Measurements from ENCODE around the gene RNF167. TPM values are rescaled to one million over a fixed set of nuclear protein-coding genes. Genes with fewer than 3 reads are reported as not detected.
"Not testable (repeated sequence)": the region's sequence is repeated elsewhere in the genome, so short reads cannot be mapped to it uniquely, and the experiment has no call there.

RNF167 gene
- total RNA-seq, 1 donor from 2014 or later: 90.7 TPM

DNA sequence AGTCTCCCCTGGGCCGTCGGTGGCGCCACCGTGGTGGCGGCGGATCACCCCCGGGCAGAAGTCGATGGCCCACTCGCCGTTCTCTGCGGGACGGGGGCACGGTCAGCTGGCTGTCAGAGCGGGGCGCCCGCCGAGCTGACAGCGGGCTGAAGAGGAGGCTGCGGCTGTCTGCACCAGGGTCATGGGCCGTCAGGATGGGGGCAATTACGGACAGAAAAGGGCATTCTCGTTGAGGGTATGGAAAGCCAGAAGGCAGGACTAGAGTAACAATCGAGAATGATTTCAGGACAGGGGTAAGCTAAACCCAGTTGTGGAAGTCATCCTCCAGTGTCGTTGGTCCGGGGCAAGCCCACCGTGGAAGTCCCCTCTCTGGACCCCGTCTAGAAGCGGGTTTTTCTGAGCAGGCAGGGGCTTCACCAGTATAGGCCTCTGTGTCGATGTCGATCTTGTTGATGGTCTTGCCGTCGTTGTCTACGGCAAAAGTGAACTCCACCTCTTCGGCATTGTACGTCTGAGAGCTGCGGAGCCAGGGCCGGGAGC is 38.9 kb upstream of the RNF167 start:
- peak overlapping the region; percentile 67 for H3K4me3 ChIP-seq
- H3K27ac ChIP-seq (replicated peaks): peak overlapping the region; percentile 68
- intact Hi-C loops (cut with micrococcal nuclease): no loop called here
- peaks cover 8% of the 10 kb centered on the region for H3K36me3 ChIP-seq
- no peaks in the 10 kb centered on the region for H3K9me3 ChIP-seq (replicated peaks)
- H3K27me3 ChIP-seq (ENCODE audit: low read depth): peaks cover 39% of the 10 kb centered on the region
- DNase-seq: no peak
- TF ChIP-seq, protein P1, sequence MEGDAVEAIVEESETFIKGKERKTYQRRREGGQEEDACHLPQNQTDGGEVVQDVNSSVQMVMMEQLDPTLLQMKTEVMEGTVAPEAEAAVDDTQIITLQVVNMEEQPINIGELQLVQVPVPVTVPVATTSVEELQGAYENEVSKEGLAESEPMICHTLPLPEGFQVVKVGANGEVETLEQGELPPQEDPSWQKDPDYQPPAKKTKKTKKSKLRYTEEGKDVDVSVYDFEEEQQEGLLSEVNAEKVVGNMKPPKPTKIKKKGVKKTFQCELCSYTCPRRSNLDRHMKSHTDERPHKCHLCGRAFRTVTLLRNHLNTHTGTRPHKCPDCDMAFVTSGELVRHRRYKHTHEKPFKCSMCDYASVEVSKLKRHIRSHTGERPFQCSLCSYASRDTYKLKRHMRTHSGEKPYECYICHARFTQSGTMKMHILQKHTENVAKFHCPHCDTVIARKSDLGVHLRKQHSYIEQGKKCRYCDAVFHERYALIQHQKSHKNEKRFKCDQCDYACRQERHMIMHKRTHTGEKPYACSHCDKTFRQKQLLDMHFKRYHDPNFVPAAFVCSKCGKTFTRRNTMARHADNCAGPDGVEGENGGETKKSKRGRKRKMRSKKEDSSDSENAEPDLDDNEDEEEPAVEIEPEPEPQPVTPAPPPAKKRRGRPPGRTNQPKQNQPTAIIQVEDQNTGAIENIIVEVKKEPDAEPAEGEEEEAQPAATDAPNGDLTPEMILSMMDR (IDR thresholded peaks at IDR 0.05; ENCODE audit: borderline replicate concordance): no peak
- H3K4me1 ChIP-seq: peaks cover 44% of the 10 kb centered on the region

DNA sequence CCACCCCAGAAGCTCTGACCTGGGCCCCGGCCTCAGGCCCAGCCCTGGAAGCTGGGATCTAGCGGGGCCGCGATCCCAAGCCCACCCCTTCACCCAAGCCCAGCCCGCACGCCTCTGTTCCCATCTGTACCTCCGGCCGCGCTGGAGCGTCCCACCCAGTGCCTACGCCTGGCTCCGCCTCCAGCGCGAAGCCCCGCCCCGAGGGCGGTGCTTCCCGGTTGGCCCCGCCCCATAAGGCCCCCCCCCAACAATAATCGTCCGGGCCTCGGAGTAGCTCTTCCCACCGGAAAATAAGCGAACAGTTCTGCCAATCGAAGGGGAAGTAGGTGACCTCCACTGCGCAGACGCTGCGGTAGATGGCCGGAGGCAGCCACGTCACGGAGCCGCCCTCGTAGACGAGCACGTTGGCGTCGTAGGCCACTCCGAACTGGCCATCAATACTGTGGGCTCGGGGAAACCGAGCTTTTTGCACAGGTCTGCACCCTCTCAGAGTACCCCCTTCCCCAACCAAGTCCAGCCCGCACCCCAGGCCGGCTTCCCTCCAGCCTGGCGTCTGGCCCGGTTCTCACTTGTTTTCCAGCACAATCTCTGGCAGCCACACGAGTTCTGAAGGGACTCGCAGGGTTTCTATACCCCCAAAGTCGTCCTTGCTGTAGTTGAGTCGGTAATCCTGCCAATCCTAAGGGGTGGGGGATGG is 38.3 kb upstream of the RNF167 start:
- Histone ChIP-seq H3K4me3 (peak overlapping the region; percentile 67), H3K36me3 (peaks cover 2% of the 10 kb centered on the region), H3K27me3 (ENCODE audit: low read depth) (peaks cover 39% of the 10 kb centered on the region), H3K4me1 (peaks cover 44% of the 10 kb centered on the region), H3K27ac (replicated peaks) (peak overlapping the region; percentile 68), H3K9me3 (replicated peaks) (no peaks in the 10 kb centered on the region)
- TF ChIP-seq, protein P1 (IDR thresholded peaks at IDR 0.05; ENCODE audit: borderline replicate concordance): no peak
- intact Hi-C loops (cut with micrococcal nuclease): no loop called here
- peak; percentile 61 for DNase-seq

DNA sequence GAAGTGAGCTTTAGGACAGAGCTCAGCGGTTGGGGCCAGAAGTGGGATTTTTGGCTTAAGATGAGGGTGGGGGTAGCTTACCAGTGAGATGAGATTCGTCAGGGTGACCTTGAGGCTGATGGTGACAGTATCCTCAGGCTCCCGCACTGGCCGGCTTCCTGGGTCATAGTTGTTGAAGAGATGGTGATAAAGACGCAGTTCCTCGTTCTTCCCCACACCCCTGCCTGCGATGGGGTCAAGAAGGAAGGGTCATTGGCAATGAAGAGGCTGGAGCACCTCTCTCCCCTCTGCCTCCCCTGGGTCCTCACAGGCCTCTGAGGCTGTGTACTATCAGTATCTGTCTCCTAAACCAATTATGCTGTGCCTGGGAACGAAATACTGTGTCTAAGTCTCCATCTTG is 37.5 kb upstream of the RNF167 start:
- Histone ChIP-seq H3K9me3 (replicated peaks) (no peaks in the 10 kb centered on the region), H3K27ac (replicated peaks) (peak overlapping the region; percentile 68), H3K4me1 (peaks cover 44% of the 10 kb centered on the region), H3K4me3 (no peak overlapping the region), H3K27me3 (ENCODE audit: low read depth) (peaks cover 39% of the 10 kb centered on the region), H3K36me3 (no peaks in the 10 kb centered on the region)
- intact Hi-C loops (cut with micrococcal nuclease): no loop called here
- DNase-seq: no peak
- TF ChIP-seq, protein P1 (IDR thresholded peaks at IDR 0.05; ENCODE audit: borderline replicate concordance): no peak

DNA sequence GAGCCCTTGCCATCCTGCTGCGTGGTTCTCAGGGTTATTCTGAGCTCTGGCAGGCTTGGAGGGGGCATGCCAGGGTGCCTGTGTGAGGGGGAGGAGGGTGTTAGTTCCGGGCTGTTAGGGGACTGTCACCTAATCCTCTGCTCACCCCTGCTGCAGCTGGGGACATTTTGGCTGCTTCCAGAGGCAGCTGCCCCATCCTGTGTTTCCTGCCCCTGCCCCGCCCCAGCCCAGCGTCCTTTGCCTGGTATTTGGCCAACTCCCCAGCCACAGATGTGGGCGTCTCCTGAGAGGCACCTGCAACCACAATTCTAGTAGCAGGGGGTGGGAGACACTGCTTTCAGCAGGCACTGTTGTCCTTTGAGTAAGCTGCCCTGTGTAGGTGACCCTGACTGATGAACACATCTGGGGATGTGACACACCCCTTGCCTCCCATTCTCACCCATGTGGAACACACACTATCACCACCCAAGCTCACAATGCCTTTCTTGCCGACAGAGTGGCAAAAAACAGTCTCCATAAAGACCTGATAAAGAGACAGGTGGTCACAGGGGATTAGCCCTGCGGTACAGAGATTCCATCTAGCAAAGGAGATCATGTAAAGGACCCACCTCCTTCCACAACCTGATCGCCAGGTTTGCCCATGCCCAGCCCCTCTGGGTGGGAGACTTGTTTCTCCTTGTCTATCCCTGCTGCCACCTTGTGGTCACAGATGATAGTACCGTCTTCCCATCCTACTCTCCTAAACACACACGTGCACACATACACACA is 36.8 kb upstream of the RNF167 start, which contains the start of gene CHRNE:
CHRNE (minus strand) TSS at position 48 of the 768 bp plus-strand sequence; CDS start at position 13, 35 bp downstream.
- peaks cover 47% of the 10 kb centered on the region for H3K4me1 ChIP-seq
- intact Hi-C loops (cut with micrococcal nuclease): no loop called here
- peak within 1 kb of the TSS; percentile 68 for H3K27ac ChIP-seq (replicated peaks)
- peak within 1 kb of the TSS; percentile 67 for H3K4me3 ChIP-seq
- peaks cover 39% of the 10 kb centered on the region for H3K27me3 ChIP-seq (ENCODE audit: low read depth)
- peak; percentile 51 for DNase-seq
- no peaks in the 10 kb centered on the region for H3K36me3 ChIP-seq
- TF ChIP-seq, protein P1 (IDR thresholded peaks at IDR 0.05; ENCODE audit: borderline replicate concordance): peak; percentile 83
- H3K9me3 ChIP-seq (replicated peaks): no peaks in the 10 kb centered on the region

DNA sequence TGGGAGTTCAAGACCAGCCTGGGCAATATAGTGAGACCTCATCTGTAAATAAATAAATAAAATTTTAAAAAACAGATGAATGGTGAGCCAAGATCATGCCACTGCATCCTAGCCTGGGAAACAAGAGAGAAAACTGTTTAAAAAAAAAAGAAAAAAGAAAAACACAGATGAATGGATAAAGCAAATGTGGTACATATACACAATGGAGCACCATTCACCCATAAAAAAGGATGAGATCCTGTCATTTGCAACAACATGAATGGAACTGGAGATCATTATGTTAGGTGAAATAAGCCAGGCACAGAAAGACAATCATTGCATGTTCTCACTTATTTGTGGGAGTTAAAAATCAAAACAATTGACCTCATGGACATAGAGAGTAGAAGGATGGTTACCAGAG is 33.4 kb upstream of the RNF167 start:
- H3K4me1 ChIP-seq: peaks cover 31% of the 10 kb centered on the region
- H3K27me3 ChIP-seq (ENCODE audit: low read depth); H3K4me3 ChIP-seq; H3K36me3 ChIP-seq; H3K27ac ChIP-seq (replicated peaks); H3K9me3 ChIP-seq (replicated peaks); DNase-seq: not testable (repeated sequence)
- intact Hi-C loops (cut with micrococcal nuclease): loop anchor here (5.0 kb wide), 1 partner anchor 156 kb away; no protein-coding TSS in a partner anchor
